Right lobe of liver (tissue), 4 donors: ENCODE results near the gene IL34.

Source experiments
- POLR2A ChIP-seq: fragments of 450-650 bp; IDR thresholded peaks from one replicate; pipeline ENCODE4 v1.6.1; 2017; ENCODE audit warnings: antibody characterized with exemption, mild to moderate bottlenecking
- TF ChIP-seq, protein P1 (sequence below), 4 donors: fragments of 200-600 bp in 3 of 4; fragments of 450-650 bp in 1 of 4; IDR thresholded peaks; one replicate each; pipeline versions ENCODE4 v1.5.1 to v1.8.0; 2016 to 2022; ENCODE audit warnings: antibody characterized with exemption in 4 of 4, mild to moderate bottlenecking in 2 of 4
- donor health status: DM: no; HTN: no; CAD: no.
- donor health status: DM: no; HTN: no; CAD: no.
- donor health status: DM: no; HTN: yes; CAD: no.

DNA sequence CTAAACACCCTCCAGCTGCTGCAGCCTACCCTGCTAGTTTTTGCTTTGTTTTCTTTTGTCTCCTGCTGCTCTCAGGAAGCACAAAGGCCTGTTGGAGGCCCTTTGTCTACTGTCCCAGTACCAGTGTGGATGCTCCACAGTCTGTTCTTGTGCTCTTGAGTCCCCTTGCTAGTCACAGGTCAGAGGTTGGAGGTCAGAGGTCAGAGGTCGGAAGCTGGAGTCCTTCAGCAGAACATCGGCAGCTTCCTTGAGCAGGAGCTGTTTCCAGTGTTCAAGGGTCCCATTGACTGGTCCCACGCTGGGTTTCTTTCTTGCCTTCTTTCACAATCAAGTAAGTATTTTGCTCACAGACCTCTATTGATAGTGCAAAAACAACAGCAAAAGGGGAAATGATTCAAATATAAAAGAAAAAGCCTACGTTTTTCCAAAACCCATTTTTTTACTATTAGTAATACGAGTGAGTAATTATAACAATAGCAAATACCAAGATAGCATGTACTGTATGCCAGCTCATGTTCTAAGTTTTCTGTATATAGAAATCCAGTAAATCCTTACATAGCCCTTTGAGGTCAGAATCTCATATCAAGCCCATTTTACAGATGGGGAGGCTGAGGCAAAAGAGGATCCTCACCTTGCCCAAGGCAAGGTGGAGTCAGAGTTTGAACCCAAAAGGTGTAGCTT lies 10.9 kb upstream of the IL34 start:
- TF ChIP-seq, protein P1, sequence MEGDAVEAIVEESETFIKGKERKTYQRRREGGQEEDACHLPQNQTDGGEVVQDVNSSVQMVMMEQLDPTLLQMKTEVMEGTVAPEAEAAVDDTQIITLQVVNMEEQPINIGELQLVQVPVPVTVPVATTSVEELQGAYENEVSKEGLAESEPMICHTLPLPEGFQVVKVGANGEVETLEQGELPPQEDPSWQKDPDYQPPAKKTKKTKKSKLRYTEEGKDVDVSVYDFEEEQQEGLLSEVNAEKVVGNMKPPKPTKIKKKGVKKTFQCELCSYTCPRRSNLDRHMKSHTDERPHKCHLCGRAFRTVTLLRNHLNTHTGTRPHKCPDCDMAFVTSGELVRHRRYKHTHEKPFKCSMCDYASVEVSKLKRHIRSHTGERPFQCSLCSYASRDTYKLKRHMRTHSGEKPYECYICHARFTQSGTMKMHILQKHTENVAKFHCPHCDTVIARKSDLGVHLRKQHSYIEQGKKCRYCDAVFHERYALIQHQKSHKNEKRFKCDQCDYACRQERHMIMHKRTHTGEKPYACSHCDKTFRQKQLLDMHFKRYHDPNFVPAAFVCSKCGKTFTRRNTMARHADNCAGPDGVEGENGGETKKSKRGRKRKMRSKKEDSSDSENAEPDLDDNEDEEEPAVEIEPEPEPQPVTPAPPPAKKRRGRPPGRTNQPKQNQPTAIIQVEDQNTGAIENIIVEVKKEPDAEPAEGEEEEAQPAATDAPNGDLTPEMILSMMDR (IDR thresholded peaks at IDR 0.05) = no peak
- TF ChIP-seq POLR2A = no peak
